Activated CD8-positive, alpha-beta memory T cell treated with anti-CD3 and anti-CD28 coated beads, Interleukin-2, amount 50 U/mL, for 1 hour (primary cell): ENCODE measurements around the gene PPP1R27.

Experiments used
- DNase-seq: peaks from one replicate; pipeline ENCODE4 v3.0.0-alpha.2; 2020; ENCODE audit errors: extremely low read depth

Gene PPP1R27

GRCh38 chr17:81821147-81821546 lies 13.7 kb downstream of the PPP1R27 start:
- DNase-seq, result no peak

GRCh38 chr17:81819708-81820107 lies 15.1 kb downstream of the PPP1R27 start:
- no peak for DNase-seq

- DNase-seq, result no peak
These were observed 17.1 kb downstream of the PPP1R27 start for GRCh38 chr17:81817758-81818147.

- no peak for DNase-seq
These were observed 19.2 kb downstream of the PPP1R27 start for GRCh38 chr17:81815646-81815986.

- DNase-seq, result no peak
These were observed 19.9 kb downstream of the PPP1R27 start for GRCh38 chr17:81814748-81815645.

GRCh38 chr17:81813861-81814683 lies 20.8 kb downstream of the PPP1R27 start:
- DNase-seq, result no peak

GRCh38 chr17:81813371-81813684 lies 21.5 kb downstream of the PPP1R27 start:
- DNase-seq, result no peak

- DNase-seq, result no peak
These were observed 22.1 kb downstream of the PPP1R27 start for GRCh38 chr17:81812571-81813370.

GRCh38 chr17:81811705-81812570 lies 22.9 kb downstream of the PPP1R27 start:
- no peak for DNase-seq

- DNase-seq, result no peak
These were observed 23.8 kb downstream of the PPP1R27 start for GRCh38 chr17:81810892-81811704.

- DNase-seq, result no peak
These were observed 24.4 kb downstream of the PPP1R27 start for GRCh38 chr17:81810476-81810875.

- no peak for DNase-seq
These were observed 25.3 kb downstream of the PPP1R27 start for GRCh38 chr17:81809556-81809998.

- no peak for DNase-seq
These were observed 25.9 kb downstream of the PPP1R27 start for GRCh38 chr17:81808778-81809555.

- no peak for DNase-seq
These were observed 27.0 kb downstream of the PPP1R27 start for GRCh38 chr17:81807839-81808238.

GRCh38 chr17:81807210-81807719 lies 27.6 kb downstream of the PPP1R27 start:
- DNase-seq, result no peak

- DNase-seq, result no peak
These were observed 28.2 kb downstream of the PPP1R27 start for GRCh38 chr17:81806461-81807209.

- DNase-seq, result no peak
These were observed 29.0 kb downstream of the PPP1R27 start for GRCh38 chr17:81805707-81806460.
